ENCODE data around the gene DLX3.

Gene DLX3

DNA sequence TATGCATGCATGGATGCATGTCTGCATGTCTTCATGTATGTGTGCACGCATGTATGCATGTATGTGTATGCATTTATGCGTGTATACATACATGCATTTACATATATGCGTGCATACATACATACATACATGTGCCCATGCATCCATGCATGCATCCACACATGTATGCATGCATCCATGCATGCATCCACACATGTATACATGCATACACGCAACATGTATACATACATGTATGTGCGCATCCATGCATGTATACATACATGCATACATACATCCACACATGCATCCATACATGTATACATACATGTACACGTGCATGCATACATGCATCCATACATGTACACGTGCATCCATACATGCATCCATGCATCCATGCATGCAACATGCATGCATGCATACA lies 29.8 kb upstream of the DLX3 start:
- no peak for DNase-seq

- no peak for DNase-seq
Observed at GRCh38 chr17:50023520-50023919, 28.5 kb upstream of the DLX3 start.

- no peak for DNase-seq
Observed at GRCh38 chr17:50022463-50023130, 27.6 kb upstream of the DLX3 start.

DNA sequence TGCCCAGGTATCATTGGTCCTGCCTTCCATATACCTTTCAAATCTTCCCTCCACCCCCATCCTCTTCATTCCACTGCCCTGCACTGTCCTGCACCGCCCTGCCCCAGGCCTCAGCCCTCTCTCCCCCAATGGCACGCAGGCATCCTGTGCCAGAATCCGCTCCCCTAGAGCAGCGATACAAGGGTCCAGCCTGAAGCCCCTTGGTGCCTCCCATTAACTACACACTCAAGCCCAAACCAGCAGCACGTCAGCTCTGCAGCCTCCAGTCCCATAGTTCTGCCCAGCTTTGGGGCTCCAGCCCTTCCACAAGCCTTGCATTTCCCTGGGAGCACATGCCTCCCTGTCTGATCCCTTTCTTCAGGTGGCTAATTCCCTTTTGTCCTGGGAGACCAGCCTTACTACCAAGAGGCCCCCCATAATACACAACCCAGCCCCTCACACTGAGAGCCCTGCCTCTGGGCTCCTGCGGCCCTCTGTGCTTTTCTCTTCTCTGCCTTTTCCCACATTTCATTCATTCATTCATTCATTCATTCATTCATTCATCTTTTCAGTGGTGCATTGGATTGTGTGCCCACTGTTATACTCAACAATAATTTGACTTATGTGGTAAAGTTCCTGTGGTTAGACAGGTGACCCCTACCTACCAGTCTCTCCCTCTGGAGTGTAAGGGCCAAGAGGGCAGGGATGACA lies 26.8 kb upstream of the DLX3 start:
- no peak for DNase-seq

GRCh38 chr17:50020841-50021599 lies 26.0 kb upstream of the DLX3 start:
- no peak for DNase-seq

DNA sequence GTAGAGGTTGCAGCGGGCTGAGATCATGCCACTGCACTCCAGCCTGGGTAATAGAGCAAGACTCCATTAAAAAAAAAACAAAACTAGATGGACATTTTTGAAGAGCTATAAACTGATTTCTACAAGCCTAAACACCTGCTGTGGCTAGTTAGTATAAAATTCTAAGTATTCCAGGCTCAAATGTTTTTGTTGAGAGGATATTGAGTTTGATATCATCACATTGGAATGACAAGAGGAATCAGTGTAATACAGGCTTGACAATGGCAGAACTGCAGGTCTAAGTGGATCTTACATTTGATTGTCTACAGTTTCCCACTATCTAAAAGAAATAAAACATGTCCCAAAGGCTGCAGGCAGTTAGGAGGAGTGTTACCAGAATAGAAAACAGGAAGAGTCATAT lies 23.9 kb upstream of the DLX3 start:
- DNase-seq: no peak

- no peak for DNase-seq
Observed at GRCh38 chr17:50015146-50015545, 20.1 kb upstream of the DLX3 start.

GRCh38 chr17:50014471-50015088 lies 19.6 kb upstream of the DLX3 start:
- DNase-seq: no peak

DNA sequence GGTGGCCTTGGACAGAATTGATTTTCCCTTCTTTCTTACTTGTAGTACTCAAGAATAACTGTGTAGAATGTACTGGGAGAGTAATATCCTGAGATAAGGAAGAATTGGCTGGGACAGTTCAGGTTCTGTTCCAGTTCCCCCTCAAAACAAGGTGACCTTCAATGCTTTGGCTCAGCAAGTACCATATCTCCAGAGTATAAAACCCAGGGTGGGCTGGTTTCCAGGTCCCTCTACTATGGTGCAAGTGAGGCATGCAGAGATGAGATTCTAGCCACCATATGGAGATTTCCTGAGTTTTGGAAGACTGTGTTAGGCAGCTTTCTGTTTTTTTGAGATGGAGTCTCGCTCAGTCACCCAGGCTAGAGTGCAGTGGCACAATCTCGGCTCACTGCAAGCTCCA lies 18.1 kb upstream of the DLX3 start:
- DNase-seq: no peak

DNA sequence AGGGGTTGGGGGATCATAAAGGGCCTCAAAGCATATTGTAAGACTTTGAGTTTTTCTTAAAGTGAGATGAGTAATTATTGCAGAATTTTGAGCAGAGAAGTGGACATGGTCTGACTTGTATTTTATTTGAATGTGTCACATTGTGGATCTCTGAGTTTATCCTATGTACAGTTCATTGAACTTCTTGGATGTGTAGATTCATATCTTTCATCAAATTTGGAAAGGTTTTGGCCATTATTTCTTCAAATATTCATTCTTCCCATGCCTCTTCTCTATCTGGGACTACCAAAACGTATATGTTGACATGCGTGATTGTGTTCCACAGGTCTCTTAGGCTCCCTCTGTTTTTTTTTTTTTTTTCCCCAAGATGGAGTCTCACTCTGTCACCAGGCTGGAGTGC lies 14.3 kb upstream of the DLX3 start:
- no peak for DNase-seq

DNA sequence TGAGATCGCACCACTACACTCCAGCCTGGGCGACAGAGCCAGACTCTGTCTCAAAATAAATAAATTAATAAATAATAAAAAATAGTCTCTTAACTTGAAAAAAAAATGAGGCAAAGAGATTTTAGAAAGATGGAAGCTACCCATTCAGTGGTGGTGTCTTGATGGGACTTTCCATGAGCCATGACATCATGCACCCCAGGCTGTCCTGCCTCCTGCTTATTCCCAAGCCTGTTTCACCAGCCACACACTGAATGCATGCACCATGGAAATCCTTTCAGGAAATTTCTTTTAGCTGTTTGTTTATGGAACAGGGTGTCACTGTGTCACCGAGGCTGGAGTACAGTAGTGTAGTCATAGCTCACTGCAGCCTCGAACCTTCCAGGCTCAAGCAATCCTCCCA lies 8.9 kb upstream of the DLX3 start:
- DNase-seq: no peak

DNA sequence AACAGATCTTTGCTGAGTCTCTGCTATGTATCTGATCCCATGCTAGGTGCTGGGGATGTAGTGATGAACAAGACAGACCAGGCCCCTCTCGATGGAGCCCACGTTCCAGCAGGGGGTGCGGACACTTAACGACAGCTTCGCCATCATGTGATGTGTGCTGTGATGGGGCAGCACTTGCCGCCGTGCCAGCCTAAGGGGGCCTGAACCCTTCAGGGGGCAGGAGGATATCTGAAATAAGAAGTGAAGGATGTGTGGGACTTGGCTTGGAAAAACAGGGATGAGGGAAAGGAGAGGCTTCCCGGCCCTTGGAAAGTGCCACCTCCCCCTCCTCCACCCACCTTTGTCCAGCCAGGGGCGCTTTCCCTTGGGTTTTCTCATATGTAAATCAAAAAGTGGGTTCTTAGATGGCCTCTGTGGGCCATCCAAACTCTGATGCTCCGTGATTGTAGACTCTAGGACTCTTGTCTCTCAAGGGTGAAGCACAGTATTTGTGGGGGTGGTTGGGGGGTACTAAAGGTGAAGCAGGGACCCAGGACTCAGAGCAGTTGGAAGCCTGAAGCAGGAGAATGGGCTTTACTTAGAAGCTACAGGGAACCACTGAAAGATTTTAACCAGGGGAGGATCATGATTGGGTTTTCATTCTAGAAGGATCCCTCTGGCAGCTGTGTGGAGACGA lies 4.0 kb upstream of the DLX3 start:
- no peak for DNase-seq

- peak in 44 of 51 donors; percentile 8 to 76 (median 46) for DNase-seq
Observed at GRCh38 chr17:49997773-49998703, 3.0 kb upstream of the DLX3 start.

GRCh38 chr17:49997301-49997650 lies 2.3 kb upstream of the DLX3 start:
- DNase-seq: no peak

DNA sequence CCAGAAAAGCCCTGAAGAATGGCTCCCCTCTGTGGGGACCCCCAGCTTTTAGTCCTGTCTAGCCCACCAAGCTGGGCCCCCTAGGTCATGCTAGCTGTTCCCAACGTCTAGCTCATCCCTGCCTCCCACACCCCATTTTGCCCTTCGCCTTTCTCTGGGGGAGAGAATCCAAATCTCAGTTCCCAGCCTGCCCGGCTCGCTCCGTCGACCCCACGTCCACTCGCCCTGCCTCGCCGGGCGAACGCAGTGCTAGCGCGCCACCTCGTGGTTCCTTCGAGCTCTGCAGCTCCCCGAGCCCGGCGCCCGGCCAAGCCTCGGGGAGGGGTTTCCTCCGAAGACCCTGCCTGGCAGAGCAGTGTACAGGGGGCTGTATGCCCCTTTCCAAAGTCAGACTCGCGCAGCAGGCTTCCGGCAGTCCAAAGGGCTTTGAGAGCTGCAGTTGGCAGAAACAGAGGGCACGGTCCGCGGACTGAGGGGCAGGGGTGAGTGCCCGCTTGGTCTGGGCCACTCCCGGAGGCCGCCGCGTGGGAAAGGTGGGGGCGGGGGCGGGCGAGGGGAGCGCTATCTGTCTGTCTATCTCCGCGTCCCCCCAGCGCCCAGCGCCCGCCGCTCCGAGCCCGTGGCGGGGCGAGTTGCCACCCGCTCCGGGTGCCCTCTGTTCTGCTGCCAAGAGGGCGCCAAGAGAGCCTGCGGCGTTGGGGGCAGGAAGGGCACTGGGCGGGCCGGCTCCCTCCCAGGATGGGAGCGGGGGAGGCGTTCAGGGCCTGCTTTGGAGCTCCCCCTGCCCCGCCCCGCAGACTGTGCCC lies 1.7 kb upstream of the DLX3 start:
- DNase-seq: peak in 22 of 51 donors; percentile 3 to 63 (median 13)

DNA sequence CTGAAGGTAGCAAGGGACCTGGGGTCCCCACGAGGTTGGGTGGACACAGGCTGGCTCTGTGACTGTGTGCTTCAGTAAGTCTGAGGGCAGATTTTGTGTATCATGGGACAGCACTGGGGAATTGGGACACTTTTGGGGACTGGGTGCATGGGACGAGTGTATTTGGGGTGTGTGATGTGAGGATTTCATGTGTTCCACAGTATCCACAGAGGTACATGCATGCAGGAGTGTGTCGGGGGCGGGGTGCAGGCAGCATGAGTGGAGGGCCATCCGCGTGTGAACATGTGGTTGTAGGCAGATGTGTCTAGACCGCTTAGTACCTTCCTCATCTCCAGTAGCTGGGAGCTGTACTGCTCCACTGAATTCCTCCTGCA lies 1.1 kb upstream of the DLX3 start:
- DNase-seq: no peak

DNA sequence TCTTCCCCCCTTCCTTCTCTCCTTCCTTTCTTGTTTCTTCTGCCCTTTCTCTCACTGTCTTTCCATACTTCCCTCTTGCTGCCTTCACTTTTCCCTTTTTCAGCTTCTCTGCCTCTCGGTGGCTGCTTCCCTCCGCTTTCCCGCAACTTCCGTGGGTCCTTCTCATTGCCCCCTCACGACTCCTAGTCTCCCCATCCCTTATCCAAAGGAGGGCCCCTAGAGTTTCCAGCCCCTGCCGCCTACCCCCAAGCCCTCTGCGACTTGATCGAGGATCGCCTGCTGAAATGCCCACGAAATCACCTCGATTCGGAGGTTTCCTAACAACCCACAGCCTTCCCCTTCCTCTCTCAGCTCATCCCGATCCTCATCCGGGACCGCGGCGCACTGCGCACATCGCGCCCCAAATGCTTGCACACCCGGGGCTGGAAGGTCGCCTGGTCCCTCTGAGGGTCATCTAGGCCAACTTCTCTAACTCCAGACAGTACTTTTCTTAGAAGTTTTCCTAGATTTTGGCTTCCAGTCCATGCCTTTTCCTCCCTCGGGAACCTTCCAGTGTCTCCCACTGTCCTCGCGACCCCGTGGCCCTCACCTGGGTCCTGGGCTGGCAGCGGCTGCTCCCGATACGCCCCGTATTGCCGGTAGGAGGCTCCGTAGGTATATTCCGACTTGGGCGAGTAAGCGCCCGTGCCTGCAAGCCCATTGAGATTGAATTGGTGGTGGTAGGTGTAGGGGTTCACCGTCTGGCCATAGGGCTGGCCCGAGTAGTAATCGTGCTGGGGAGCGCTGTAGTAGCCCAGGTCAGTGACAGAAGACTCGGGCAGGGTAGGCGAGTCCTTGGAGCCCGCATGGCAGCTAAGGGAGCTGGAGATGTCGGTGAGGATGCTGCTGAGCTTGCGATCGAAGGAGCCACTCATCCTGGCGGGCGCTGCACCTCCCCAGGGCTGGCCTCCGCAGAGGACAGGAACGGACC lies 654 bp downstream of the DLX3 start:
- no peak for DNase-seq

- no peak for DNase-seq
Observed at GRCh38 chr17:49993423-49994060, 1.5 kb downstream of the DLX3 start.

Data from hypothalamus (tissue), 51 donors.